Measurements from ENCODE around the gene LNX1. TPM values are rescaled to one million over a fixed set of nuclear protein-coding genes. Genes with fewer than 3 reads are reported as not detected.

The LNX1 gene
- polyA plus RNA-seq, 1 donor (not counting 4 experiments of a cell fraction or from before 2014, with no cell fraction given), result 0.22 TPM

DNA sequence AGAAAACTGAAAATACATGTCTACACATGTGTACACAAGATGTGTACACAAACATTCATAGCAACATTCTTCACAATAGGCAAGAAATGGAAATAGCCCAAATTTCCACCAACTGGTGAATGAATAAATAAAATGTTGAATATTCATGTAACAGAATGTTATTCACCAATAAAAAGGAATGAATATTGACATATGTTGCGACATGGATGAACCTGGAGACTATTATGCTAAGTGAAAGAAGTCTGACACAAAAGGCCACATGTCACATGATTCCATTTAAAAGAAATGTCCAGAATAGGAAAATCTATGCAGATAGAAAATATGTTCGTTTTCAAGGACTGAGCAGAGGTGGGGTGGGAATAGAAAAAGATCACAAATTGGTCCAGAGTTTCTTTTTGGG lies 34.6 kb upstream of the LNX1 start:
- TF ChIP-seq, protein P1, sequence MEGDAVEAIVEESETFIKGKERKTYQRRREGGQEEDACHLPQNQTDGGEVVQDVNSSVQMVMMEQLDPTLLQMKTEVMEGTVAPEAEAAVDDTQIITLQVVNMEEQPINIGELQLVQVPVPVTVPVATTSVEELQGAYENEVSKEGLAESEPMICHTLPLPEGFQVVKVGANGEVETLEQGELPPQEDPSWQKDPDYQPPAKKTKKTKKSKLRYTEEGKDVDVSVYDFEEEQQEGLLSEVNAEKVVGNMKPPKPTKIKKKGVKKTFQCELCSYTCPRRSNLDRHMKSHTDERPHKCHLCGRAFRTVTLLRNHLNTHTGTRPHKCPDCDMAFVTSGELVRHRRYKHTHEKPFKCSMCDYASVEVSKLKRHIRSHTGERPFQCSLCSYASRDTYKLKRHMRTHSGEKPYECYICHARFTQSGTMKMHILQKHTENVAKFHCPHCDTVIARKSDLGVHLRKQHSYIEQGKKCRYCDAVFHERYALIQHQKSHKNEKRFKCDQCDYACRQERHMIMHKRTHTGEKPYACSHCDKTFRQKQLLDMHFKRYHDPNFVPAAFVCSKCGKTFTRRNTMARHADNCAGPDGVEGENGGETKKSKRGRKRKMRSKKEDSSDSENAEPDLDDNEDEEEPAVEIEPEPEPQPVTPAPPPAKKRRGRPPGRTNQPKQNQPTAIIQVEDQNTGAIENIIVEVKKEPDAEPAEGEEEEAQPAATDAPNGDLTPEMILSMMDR (optimal IDR thresholded peaks at IDR 0.05 in 1 of 3, IDR thresholded peaks at IDR 0.05 in 1 of 3, conservative IDR thresholded peaks at IDR 0.05 in 1 of 3; ENCODE audit: extremely low read depth in 1 of 3, insufficient read depth in 2 of 3, low read length in 3 of 3), result no peak
- no peak for TF ChIP-seq EZH2 (IDR thresholded peaks at IDR 0.05; ENCODE audit: low read length)
- FAIRE-seq (no peak), DNase-seq (ENCODE audit: low read depth, low spot score) (no peak)
- no peaks in the 10 kb centered on the region for H4K20me1 ChIP-seq (ENCODE audit: control insufficient read depth, extremely low read depth, insufficient read depth, low read length)
- H3K9ac ChIP-seq (ENCODE audit: control insufficient read depth, extremely low read depth, insufficient read depth, low read length), result no peak overlapping the region
- H3K27ac ChIP-seq (ENCODE audit: control insufficient read depth, insufficient read depth, low read length), result no peak overlapping the region
- no peak overlapping the region for H3K4me2 ChIP-seq (ENCODE audit: control insufficient read depth, extremely low read depth, insufficient read depth, low read depth, low read length)
- no peak overlapping the region for H2AFZ ChIP-seq (ENCODE audit: control insufficient read depth, low read length)
- H3K4me3 ChIP-seq (ENCODE audit: control insufficient read depth in 2 of 3, extremely low read depth in 1 of 3, insufficient read depth in 2 of 3, low read depth in 1 of 3, low read length in 3 of 3), result no peak overlapping the region
- H3K36me3 ChIP-seq (ENCODE audit: control insufficient read depth in 2 of 2, extremely low read depth in 1 of 2, insufficient read depth in 2 of 2, low read length in 2 of 2), result no peaks in the 10 kb centered on the region
- no peaks in the 10 kb centered on the region for H3K27me3 ChIP-seq (ENCODE audit: control insufficient read depth, extremely low read depth, insufficient read depth, low read length)
- no peaks in the 10 kb centered on the region for H3K9me3 ChIP-seq (ENCODE audit: control insufficient read depth, low read depth, low read length)
- dilution Hi-C loops (cut with MboI; ENCODE audit: extremely low pct_ligation_motif_present, low sequenced_read_pairs), result no loop called here
- H3K79me2 ChIP-seq (ENCODE audit: control insufficient read depth, insufficient read depth, low read length), result no peaks in the 10 kb centered on the region
- H3K4me1 ChIP-seq (ENCODE audit: control insufficient read depth, extremely low read depth, insufficient read depth, low read length), result no peaks in the 10 kb centered on the region
- H3K9me1 ChIP-seq (ENCODE audit: control insufficient read depth, extremely low read depth, insufficient read depth, low read length), result no peaks in the 10 kb centered on the region

DNA sequence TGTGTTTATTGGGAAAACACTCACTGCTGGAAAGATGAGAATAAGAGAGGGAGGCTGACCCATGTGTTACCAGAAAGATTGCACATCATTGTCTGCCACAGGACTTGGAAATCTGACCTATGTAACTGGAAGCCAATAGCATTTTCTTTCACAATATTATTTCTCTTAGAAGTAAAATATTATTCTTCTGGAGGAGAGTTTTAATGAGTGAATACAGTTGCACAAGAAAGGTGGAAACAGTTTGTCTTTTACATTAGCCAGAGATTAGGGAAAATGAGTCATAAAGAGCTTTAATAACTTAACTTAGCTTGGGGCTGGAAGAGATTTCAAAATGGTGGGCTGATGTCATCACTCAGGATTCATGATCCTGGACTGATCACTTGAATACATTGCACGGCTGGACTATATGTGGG lies 31.5 kb upstream of the LNX1 start:
- dilution Hi-C loops (cut with MboI; ENCODE audit: extremely low pct_ligation_motif_present, low sequenced_read_pairs), result no loop called here
- H4K20me1 ChIP-seq (ENCODE audit: control insufficient read depth, extremely low read depth, insufficient read depth, low read length), result no peaks in the 10 kb centered on the region
- no peaks in the 10 kb centered on the region for H3K79me2 ChIP-seq (ENCODE audit: control insufficient read depth, insufficient read depth, low read length)
- no peaks in the 10 kb centered on the region for H3K9me1 ChIP-seq (ENCODE audit: control insufficient read depth, extremely low read depth, insufficient read depth, low read length)
- no peak for TF ChIP-seq EZH2 (IDR thresholded peaks at IDR 0.05; ENCODE audit: low read length)
- TF ChIP-seq, protein P1 (optimal IDR thresholded peaks at IDR 0.05 in 1 of 3, IDR thresholded peaks at IDR 0.05 in 1 of 3, conservative IDR thresholded peaks at IDR 0.05 in 1 of 3; ENCODE audit: extremely low read depth in 1 of 3, insufficient read depth in 2 of 3, low read length in 3 of 3), result no peak
- no peak overlapping the region for H3K9ac ChIP-seq (ENCODE audit: control insufficient read depth, extremely low read depth, insufficient read depth, low read length)
- H2AFZ ChIP-seq (ENCODE audit: control insufficient read depth, low read length), result no peak overlapping the region
- H3K9me3 ChIP-seq (ENCODE audit: control insufficient read depth, low read depth, low read length), result no peaks in the 10 kb centered on the region
- H3K27ac ChIP-seq (ENCODE audit: control insufficient read depth, insufficient read depth, low read length), result no peak overlapping the region
- H3K4me2 ChIP-seq (ENCODE audit: control insufficient read depth, extremely low read depth, insufficient read depth, low read depth, low read length), result no peak overlapping the region
- FAIRE-seq (peak; percentile 9), DNase-seq (ENCODE audit: low read depth, low spot score) (no peak)
- H3K4me3 ChIP-seq (ENCODE audit: control insufficient read depth in 2 of 3, extremely low read depth in 1 of 3, insufficient read depth in 2 of 3, low read depth in 1 of 3, low read length in 3 of 3), result no peak overlapping the region
- H3K4me1 ChIP-seq (ENCODE audit: control insufficient read depth, extremely low read depth, insufficient read depth, low read length), result no peaks in the 10 kb centered on the region
- H3K36me3 ChIP-seq (ENCODE audit: control insufficient read depth in 2 of 2, extremely low read depth in 1 of 2, insufficient read depth in 2 of 2, low read length in 2 of 2), result no peaks in the 10 kb centered on the region
- H3K27me3 ChIP-seq (ENCODE audit: control insufficient read depth, extremely low read depth, insufficient read depth, low read length), result no peaks in the 10 kb centered on the region
